ENCODE data around the gene AADAC.

AADAC gene

DNA sequence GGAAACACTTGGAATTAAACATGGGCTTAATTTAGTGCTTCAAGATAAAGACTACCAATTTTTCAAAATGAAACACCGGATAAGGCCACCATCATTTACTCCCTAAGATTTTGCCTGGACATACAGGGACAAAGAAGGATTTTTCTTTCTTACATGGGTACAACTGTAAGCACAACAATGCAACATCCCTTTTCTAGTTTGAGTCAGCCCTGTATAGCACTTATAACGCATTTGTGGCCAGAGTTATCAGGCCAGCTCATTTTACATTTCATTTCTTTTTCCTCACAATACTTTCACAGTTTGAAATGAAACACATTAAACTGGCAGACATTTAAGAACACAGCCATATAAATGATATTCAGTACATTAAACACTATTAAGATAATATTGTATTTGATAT is 49.7 kb downstream of the AADAC start:
- H3K4me3 ChIP-seq (ENCODE audit: control insufficient read depth, low read depth, low read length), result no peak overlapping the region
- no peak for TF ChIP-seq CTCF (conservative IDR thresholded peaks at IDR 0.05; ENCODE audit: control insufficient read depth, insufficient read depth, low read depth, low read length)
- DNase-seq (ENCODE audit: low read depth), result peak; percentile 32

DNA sequence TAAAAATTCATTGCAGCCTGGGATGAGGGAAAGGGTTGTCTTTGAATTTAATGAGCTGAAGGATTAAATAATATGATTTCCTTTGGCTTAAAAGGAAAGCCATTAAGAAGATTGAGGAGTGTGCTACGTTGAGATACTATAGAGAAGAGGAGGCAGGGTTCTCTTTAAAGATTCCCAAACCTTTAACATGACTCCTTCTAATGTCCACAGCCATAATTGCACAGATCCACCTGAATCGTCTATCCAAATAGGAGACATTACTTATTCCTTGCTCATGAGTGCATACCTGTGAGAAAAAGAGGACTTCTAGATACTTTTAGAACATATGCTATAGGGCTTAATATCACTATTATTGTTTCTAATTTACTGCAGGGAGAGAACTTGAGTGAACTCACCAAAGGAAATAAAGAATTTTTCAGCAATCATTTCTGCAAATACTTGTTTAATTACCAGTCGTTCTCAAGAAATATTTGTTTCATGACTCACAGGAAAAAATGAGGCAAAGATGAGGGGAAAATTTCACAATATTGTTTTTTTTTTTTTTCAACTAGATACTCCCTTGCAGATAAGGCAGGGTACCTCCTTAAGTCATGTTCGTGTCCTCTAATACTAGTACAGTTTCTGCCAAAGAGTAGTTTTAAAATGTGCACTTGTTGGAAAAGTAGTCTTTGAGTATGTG is 50.6 kb downstream of the AADAC start:
- peak; percentile 80 for DNase-seq (ENCODE audit: low read depth)
- no peak overlapping the region for H3K4me3 ChIP-seq (ENCODE audit: control insufficient read depth, low read depth, low read length)
- no peak for TF ChIP-seq CTCF (conservative IDR thresholded peaks at IDR 0.05; ENCODE audit: control insufficient read depth, insufficient read depth, low read depth, low read length)

DNA sequence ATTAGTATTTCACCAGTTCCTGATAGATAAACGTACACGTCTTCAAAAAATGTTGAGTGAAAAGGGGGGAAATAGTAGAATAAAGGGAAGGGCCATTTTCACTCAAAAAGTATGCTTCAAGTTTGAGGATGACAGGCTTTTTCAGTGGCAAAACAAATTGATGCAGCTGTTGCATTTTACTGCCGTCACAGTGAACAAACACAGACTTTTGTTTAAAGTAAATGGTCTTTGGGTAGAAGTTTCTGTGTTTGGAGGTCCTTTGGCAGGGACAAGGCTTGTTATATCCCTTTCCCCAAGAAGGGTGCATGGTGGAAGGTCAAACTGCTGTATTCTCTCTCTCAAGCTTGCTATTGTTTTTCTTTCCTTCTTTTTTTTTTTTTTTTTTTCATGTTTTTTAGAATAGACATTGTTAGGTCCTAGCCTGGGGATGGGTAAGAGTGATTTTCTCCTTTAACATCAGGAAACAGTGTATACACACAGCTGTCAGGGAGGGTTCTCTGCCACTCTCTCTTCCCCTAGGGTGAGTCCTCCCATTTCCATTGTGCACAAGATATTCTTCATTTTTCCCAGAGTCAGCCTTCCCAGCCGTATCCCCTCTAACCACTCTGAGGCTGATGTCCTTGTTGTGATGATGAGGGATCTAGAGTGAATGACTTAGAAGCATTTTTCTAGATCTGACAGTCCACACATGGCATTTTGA is 52.9 kb downstream of the AADAC start:
- no peak for TF ChIP-seq CTCF (conservative IDR thresholded peaks at IDR 0.05; ENCODE audit: control insufficient read depth, insufficient read depth, low read depth, low read length)
- no peak overlapping the region for H3K4me3 ChIP-seq (ENCODE audit: control insufficient read depth, low read depth, low read length)
- DNase-seq (ENCODE audit: low read depth), result no peak

DNA sequence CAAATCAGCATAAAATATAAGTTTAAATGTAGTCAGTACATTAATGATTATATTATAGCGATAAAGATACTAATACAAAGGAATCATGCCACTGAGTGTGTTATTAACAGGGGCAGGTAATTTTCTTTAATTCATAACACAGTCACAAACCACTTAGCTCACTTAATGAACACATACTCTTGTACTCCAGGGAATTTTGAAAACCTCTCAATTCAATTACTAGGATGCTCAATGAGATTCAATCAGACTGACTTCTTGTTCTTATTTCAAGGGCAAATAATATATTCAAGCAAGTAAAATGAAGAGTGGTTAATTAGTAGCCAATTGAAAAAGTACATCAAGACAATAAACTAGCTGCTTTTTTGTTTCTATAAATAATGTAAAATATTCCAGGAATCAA is 53.8 kb downstream of the AADAC start:
- H3K4me3 ChIP-seq (ENCODE audit: control insufficient read depth, low read depth, low read length), result no peak overlapping the region
- no peak for DNase-seq (ENCODE audit: low read depth)
- no peak for TF ChIP-seq CTCF (conservative IDR thresholded peaks at IDR 0.05; ENCODE audit: control insufficient read depth, insufficient read depth, low read depth, low read length)

GRCh38 chr3:151869181-151869580 is 55.3 kb downstream of the AADAC start:
- TF ChIP-seq CTCF (conservative IDR thresholded peaks at IDR 0.05; ENCODE audit: control insufficient read depth, insufficient read depth, low read depth, low read length), result no peak
- DNase-seq (ENCODE audit: low read depth), result no peak
- H3K4me3 ChIP-seq (ENCODE audit: control insufficient read depth, low read depth, low read length), result no peak overlapping the region

- peak; percentile 23 for DNase-seq (ENCODE audit: low read depth)
Observed at GRCh38 chr3:151871639-151872468, 57.9 kb downstream of the AADAC start.

More at GRCh38 chr3:151871639-151872468, 57.9 kb downstream of the AADAC start:
- no peak for TF ChIP-seq CTCF (conservative IDR thresholded peaks at IDR 0.05; ENCODE audit: control insufficient read depth, insufficient read depth, low read depth, low read length)
- H3K4me3 ChIP-seq (ENCODE audit: control insufficient read depth, low read depth, low read length), result no peak overlapping the region

Measured in fibroblast of mammary gland (primary cell).